KOPT-K1 (cell line): Measurements from ENCODE around the gene TCERG1L.
"Not testable (repeated sequence)": the region's sequence is repeated elsewhere in the genome, so short reads cannot be mapped to it uniquely, and the experiment has no call there.

ENCODE experiments used
- H3K27ac ChIP-seq: fragments of 200-600 bp; sonication (generic); 2 replicates; pipeline ENCODE4 v1.5.1; 2016; ENCODE audit warnings: antibody characterized with exemption, mild to moderate bottlenecking, low read depth, low read length; ENCODE audit not compliant: poor library complexity, severe bottlenecking
- H3K36me3 ChIP-seq: fragments of 200-600 bp; sonication (generic); 2 replicates; pipeline ENCODE4 v1.5.1; 2017; ENCODE audit warnings: antibody characterized with exemption, mild to moderate bottlenecking, low read length, moderate library complexity; ENCODE audit not compliant: insufficient read depth
- H3K9me3 ChIP-seq: fragments of 200-600 bp; sonication (generic); 2 replicates; pipeline ENCODE4 v1.5.1; 2017; ENCODE audit warnings: antibody characterized with exemption, low read length, mild to moderate bottlenecking; ENCODE audit not compliant: insufficient read depth, poor library complexity, severe bottlenecking

TCERG1L gene

GRCh38 chr10:131148270-131148669 lies 163.3 kb downstream of the TCERG1L start:
- Histone ChIP-seq H3K36me3 (no peaks in the 10 kb centered on the region), H3K27ac (no peak overlapping the region), H3K9me3 (peaks cover 18% of the 10 kb centered on the region)

- Histone ChIP-seq H3K9me3 (peaks cover 17% of the 10 kb centered on the region), H3K27ac (no peak overlapping the region), H3K36me3 (no peaks in the 10 kb centered on the region)
Measured at GRCh38 chr10:131147301-131147975, 164.1 kb downstream of the TCERG1L start.

- H3K9me3 ChIP-seq: peaks cover 10% of the 10 kb centered on the region
- no peak overlapping the region for H3K27ac ChIP-seq
- no peaks in the 10 kb centered on the region for H3K36me3 ChIP-seq
Measured at GRCh38 chr10:131146790-131147189, 164.7 kb downstream of the TCERG1L start.

GRCh38 chr10:131145756-131146155 lies 165.8 kb downstream of the TCERG1L start:
- Histone ChIP-seq H3K27ac (no peak overlapping the region), H3K36me3 (no peaks in the 10 kb centered on the region), H3K9me3 (peaks cover 2% of the 10 kb centered on the region)

GRCh38 chr10:131144711-131145375 lies 166.7 kb downstream of the TCERG1L start:
- Histone ChIP-seq H3K9me3 (no peaks in the 10 kb centered on the region), H3K27ac (no peak overlapping the region), H3K36me3 (no peaks in the 10 kb centered on the region)

GRCh38 chr10:131144196-131144595 lies 167.3 kb downstream of the TCERG1L start:
- no peaks in the 10 kb centered on the region for H3K36me3 ChIP-seq
- H3K27ac ChIP-seq: no peak overlapping the region
- H3K9me3 ChIP-seq: no peaks in the 10 kb centered on the region

- Histone ChIP-seq H3K27ac (no peak overlapping the region), H3K36me3 (no peaks in the 10 kb centered on the region), H3K9me3 (no peaks in the 10 kb centered on the region)
Measured at GRCh38 chr10:131143425-131144165, 167.9 kb downstream of the TCERG1L start.

- no peak overlapping the region for H3K27ac ChIP-seq
- H3K9me3 ChIP-seq: no peaks in the 10 kb centered on the region
- no peaks in the 10 kb centered on the region for H3K36me3 ChIP-seq
Measured at GRCh38 chr10:131142517-131143380, 168.8 kb downstream of the TCERG1L start.

DNA sequence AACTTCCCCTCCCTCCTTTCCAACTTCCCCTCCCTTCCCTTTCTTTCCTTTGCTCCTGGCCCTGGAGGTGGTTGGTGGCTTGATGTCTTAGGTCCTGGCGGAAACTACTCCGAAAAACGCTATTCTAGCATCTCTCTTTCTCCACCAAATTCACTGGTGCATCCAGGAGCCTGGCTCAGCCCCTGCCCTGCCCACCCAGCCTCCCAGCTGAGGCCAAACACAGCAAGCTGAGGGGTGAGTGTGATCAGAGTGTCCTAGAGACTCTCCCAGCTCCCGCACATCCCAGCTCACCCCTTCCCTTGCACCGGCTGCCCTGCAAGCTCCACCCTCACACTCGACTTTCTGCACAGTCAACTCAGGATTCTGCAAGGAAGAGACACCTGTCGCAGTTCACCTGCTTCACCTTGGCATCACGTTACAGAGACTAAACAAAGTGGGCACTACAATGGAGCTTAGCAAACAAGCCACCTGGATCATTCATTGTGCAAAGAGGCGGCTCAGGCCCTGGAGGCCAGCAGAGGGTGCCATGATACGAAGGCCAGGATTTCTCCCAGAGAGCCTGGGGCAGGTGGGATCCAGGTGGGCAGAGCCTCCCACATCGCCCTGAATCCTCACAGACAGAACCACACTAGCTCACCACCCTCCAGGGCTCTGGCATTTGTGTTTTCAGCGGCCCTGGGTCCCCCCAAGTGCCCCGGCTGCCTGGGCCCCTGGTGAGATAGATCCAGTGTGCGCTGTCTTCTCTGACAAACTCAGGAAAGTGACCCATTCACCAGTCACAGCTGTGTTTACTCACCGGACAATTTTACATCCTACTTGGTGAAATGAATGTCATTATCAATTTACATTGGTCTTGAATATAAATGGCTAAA lies 169.6 kb downstream of the TCERG1L start:
- H3K27ac ChIP-seq: no peak overlapping the region
- no peaks in the 10 kb centered on the region for H3K9me3 ChIP-seq
- H3K36me3 ChIP-seq: no peaks in the 10 kb centered on the region

GRCh38 chr10:131141207-131141606 lies 170.3 kb downstream of the TCERG1L start:
- Histone ChIP-seq H3K27ac (no peak overlapping the region), H3K36me3 (no peaks in the 10 kb centered on the region), H3K9me3 (no peaks in the 10 kb centered on the region)

DNA sequence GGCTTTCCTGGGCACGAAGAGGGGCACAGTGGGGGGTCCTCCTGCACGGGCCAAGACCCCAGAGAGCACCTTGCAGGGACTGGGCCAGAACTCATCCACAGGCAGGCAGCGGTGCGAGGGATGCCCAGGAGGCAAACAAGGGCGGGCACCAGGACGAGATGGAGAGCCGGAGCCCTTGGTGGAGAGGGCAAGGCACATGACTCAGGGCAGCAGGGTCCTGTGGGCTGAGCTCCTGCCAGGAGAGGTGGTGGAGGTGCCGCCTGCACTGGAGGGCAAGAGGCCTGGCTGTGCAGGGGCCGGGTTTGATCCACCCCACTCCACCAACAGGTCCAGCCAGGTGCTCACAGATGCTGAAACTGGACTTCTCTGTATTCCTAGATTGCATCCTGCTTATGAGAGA lies 170.9 kb downstream of the TCERG1L start:
- no peaks in the 10 kb centered on the region for H3K9me3 ChIP-seq
- no peaks in the 10 kb centered on the region for H3K36me3 ChIP-seq
- no peak overlapping the region for H3K27ac ChIP-seq

DNA sequence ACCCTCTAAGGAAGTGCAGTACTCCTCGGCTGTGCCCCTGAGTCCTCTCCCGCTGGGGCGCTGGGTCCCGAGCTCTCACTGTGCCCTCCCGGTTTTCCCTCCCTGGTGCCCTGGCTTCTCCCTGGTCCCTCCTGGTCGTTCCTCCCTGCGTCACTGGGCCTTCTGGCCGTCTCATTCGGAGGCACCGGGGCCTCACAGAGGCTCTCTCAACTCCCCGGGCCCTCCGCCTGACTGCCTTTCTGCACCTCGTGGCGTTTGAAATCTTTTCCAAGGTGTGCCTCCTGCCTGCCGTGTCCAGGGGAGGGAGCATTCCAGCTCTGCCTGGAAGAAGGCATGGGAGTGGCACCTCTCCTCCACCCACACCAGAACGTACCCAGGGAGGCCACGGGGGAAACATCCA lies 174.3 kb downstream of the TCERG1L start:
- no peaks in the 10 kb centered on the region for H3K9me3 ChIP-seq
- no peaks in the 10 kb centered on the region for H3K36me3 ChIP-seq
- H3K27ac ChIP-seq: no peak overlapping the region

- H3K27ac ChIP-seq, H3K36me3 ChIP-seq, H3K9me3 ChIP-seq: not testable (repeated sequence)
Measured at GRCh38 chr10:131136336-131136735, 175.2 kb downstream of the TCERG1L start.

GRCh38 chr10:131135716-131136115 lies 175.8 kb downstream of the TCERG1L start:
- no peaks in the 10 kb centered on the region for H3K36me3 ChIP-seq
- H3K27ac ChIP-seq: no peak overlapping the region
- H3K9me3 ChIP-seq: no peaks in the 10 kb centered on the region
